ENCODE results near the gene FAM168A. TPM values are rescaled to one million over a fixed set of nuclear protein-coding genes. Genes with fewer than 3 reads are reported as not detected.

The FAM168A gene
- total RNA-seq, 2 donors from 2014 or later, result 15.2 to 17.2 TPM

DNA sequence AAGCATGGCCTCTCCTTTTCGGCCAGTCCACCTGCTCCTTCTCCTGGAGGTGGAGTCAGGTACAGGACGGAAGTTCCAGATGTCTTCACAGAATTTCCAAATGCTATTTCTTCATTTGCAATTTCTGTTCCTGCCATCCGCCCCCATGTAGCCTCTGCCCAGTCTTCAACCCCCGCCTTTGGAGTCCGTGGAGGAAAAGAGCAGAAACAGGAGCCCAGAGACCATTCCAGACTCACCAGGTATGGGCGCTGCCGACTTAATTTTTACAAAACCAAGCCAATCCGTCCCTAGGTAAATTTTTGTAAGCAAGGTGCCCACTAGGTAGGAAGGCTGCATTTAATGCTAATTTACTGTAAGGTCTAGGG is 192.8 kb downstream of the FAM168A start:
- H3K9me3 Mint-ChIP-seq, result no peaks in the 10 kb centered on the region
- H3K36me3 Mint-ChIP-seq, result peaks cover 6% of the 10 kb centered on the region
- DNase-seq (ENCODE audit: low spot score), result no peak
- no peak for ATAC-seq
- H3K27me3 Mint-ChIP-seq, result no peaks in the 10 kb centered on the region
- peaks cover 0 to 7% of the 10 kb centered on the region in 2 donors for H3K4me1 Mint-ChIP-seq (ENCODE audit: low read depth in 2 of 2)
- no peak overlapping the region for H3K4me3 Mint-ChIP-seq
- no peak overlapping the region for H3K27ac Mint-ChIP-seq

- Mint-ChIP-seq H3K27me3 (no peaks in the 10 kb centered on the region), H3K36me3 (peaks cover 6% of the 10 kb centered on the region), H3K4me1 (ENCODE audit: low read depth in 2 of 2) (peaks cover 0 to 7% of the 10 kb centered on the region in 2 donors), H3K27ac (no peak overlapping the region), H3K4me3 (no peak overlapping the region), H3K9me3 (no peaks in the 10 kb centered on the region)
- DNase-seq (ENCODE audit: low spot score), result no peak
- no peak for ATAC-seq
Measured at GRCh38 chr11:73404506-73405145, 193.3 kb downstream of the FAM168A start.

GRCh38 chr11:73404048-73404447 is 193.9 kb downstream of the FAM168A start:
- no peak overlapping the region for H3K27ac Mint-ChIP-seq
- H3K4me3 Mint-ChIP-seq, result no peak overlapping the region
- no peaks in the 10 kb centered on the region for H3K9me3 Mint-ChIP-seq
- H3K27me3 Mint-ChIP-seq, result no peaks in the 10 kb centered on the region
- peaks cover 4% of the 10 kb centered on the region for H3K36me3 Mint-ChIP-seq
- ATAC-seq, result no peak
- DNase-seq (ENCODE audit: low spot score), result no peak
- H3K4me1 Mint-ChIP-seq (ENCODE audit: low read depth in 2 of 2), result peaks cover 0 to 11% of the 10 kb centered on the region in 2 donors

- ATAC-seq (no peak), DNase-seq (ENCODE audit: low spot score) (no peak)
- no peaks in the 10 kb centered on the region for H3K9me3 Mint-ChIP-seq
- H3K27me3 Mint-ChIP-seq, result no peaks in the 10 kb centered on the region
- no peak overlapping the region for H3K4me3 Mint-ChIP-seq
- no peaks in the 10 kb centered on the region for H3K36me3 Mint-ChIP-seq
- H3K27ac Mint-ChIP-seq, result no peak overlapping the region
- H3K4me1 Mint-ChIP-seq (ENCODE audit: low read depth in 2 of 2), result peaks cover 0 to 8% of the 10 kb centered on the region in 2 donors
Measured at GRCh38 chr11:73403541-73403940, 194.4 kb downstream of the FAM168A start.

- DNase-seq (ENCODE audit: low spot score) (no peak), ATAC-seq (no peak)
- peaks cover 0 to 8% of the 10 kb centered on the region in 2 donors for H3K4me1 Mint-ChIP-seq (ENCODE audit: low read depth in 2 of 2)
- H3K4me3 Mint-ChIP-seq, result no peak overlapping the region
- H3K36me3 Mint-ChIP-seq, result no peaks in the 10 kb centered on the region
- no peak overlapping the region for H3K27ac Mint-ChIP-seq
- no peaks in the 10 kb centered on the region for H3K9me3 Mint-ChIP-seq
- H3K27me3 Mint-ChIP-seq, result no peaks in the 10 kb centered on the region
Measured at GRCh38 chr11:73402834-73403185, 195.1 kb downstream of the FAM168A start.

- Mint-ChIP-seq H3K4me3 (no peak overlapping the region), H3K36me3 (no peaks in the 10 kb centered on the region), H3K27me3 (no peaks in the 10 kb centered on the region), H3K27ac (no peak overlapping the region), H3K4me1 (ENCODE audit: low read depth in 2 of 2) (peaks cover 0 to 8% of the 10 kb centered on the region in 2 donors), H3K9me3 (no peaks in the 10 kb centered on the region)
- ATAC-seq (no peak), DNase-seq (ENCODE audit: low spot score) (no peak)
Measured at GRCh38 chr11:73401924-73402833, 195.7 kb downstream of the FAM168A start.

GRCh38 chr11:73401217-73401923 is 196.5 kb downstream of the FAM168A start:
- no peak overlapping the region for H3K27ac Mint-ChIP-seq
- H3K27me3 Mint-ChIP-seq, result no peaks in the 10 kb centered on the region
- H3K9me3 Mint-ChIP-seq, result no peaks in the 10 kb centered on the region
- ATAC-seq, result no peak
- H3K36me3 Mint-ChIP-seq, result no peaks in the 10 kb centered on the region
- DNase-seq (ENCODE audit: low spot score), result no peak
- H3K4me1 Mint-ChIP-seq (ENCODE audit: low read depth in 2 of 2), result peaks cover 0 to 10% of the 10 kb centered on the region in 2 donors
- no peak overlapping the region for H3K4me3 Mint-ChIP-seq

GRCh38 chr11:73400293-73400692 is 197.6 kb downstream of the FAM168A start:
- H3K27me3 Mint-ChIP-seq, result no peaks in the 10 kb centered on the region
- ATAC-seq, result no peak
- H3K4me3 Mint-ChIP-seq, result no peak overlapping the region
- no peak overlapping the region for H3K27ac Mint-ChIP-seq
- no peak for DNase-seq (ENCODE audit: low spot score)
- H3K4me1 Mint-ChIP-seq (ENCODE audit: low read depth in 2 of 2), result peaks cover 0 to 10% of the 10 kb centered on the region in 2 donors
- no peaks in the 10 kb centered on the region for H3K9me3 Mint-ChIP-seq
- no peaks in the 10 kb centered on the region for H3K36me3 Mint-ChIP-seq

DNA sequence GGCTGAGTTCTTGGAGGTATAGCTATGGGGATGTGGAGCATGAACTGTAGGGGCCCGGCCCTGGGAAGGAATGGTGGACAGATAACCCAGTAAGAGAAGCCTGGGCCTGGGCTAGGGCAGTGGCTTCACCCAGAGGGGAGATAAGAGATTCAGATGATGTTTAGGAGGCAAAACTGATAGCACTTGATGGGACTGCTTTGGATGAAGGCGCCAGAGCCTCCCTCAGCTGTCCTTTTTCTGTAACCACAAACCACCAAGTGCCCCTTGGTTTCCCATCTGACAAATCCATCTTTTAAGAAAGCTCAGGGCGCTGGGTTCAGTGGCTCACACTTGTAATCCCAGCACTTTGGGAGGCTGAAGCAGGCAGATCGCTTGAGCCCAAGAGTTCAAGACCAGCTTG is 198.3 kb downstream of the FAM168A start:
- Mint-ChIP-seq H3K36me3 (no peaks in the 10 kb centered on the region), H3K9me3 (no peaks in the 10 kb centered on the region), H3K4me3 (no peak overlapping the region), H3K4me1 (ENCODE audit: low read depth in 2 of 2) (peaks cover 0 to 10% of the 10 kb centered on the region in 2 donors), H3K27ac (no peak overlapping the region), H3K27me3 (no peaks in the 10 kb centered on the region)
- DNase-seq (ENCODE audit: low spot score), result no peak
- no peak for ATAC-seq

DNA sequence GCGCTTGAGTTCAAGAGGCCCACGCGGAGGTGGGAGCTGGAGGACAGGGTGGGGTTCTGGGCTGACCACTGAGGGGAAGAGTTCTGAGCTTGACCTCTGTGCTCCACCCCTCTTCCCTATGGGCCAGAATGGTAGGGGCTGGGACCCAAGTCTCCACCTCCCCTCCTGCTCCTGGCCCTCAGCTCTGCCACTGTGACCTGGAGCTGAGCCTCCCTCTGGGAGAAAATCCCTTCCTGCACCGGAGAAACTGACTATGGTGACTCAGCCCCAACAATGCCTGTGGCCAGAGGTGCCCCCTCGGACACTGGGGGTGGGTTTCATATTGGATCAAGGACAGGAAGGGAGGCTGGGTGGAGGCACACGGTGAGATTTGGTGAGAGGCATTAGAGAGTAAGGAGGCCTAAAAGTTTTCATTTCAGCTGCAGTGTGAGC is 198.7 kb downstream of the FAM168A start:
- no peak overlapping the region for H3K27ac Mint-ChIP-seq
- H3K4me1 Mint-ChIP-seq (ENCODE audit: low read depth in 2 of 2), result peaks cover 0 to 10% of the 10 kb centered on the region in 2 donors
- H3K9me3 Mint-ChIP-seq, result no peaks in the 10 kb centered on the region
- H3K36me3 Mint-ChIP-seq, result no peaks in the 10 kb centered on the region
- ATAC-seq (no peak), DNase-seq (ENCODE audit: low spot score) (no peak)
- H3K4me3 Mint-ChIP-seq, result no peak overlapping the region
- H3K27me3 Mint-ChIP-seq, result no peaks in the 10 kb centered on the region

- Mint-ChIP-seq H3K36me3 (no peaks in the 10 kb centered on the region), H3K27ac (no peak overlapping the region), H3K4me1 (ENCODE audit: low read depth in 2 of 2) (peaks cover 0 to 10% of the 10 kb centered on the region in 2 donors), H3K4me3 (no peak overlapping the region), H3K27me3 (no peaks in the 10 kb centered on the region), H3K9me3 (no peaks in the 10 kb centered on the region)
- DNase-seq (ENCODE audit: low spot score) (no peak), ATAC-seq (no peak)
Measured at GRCh38 chr11:73398721-73399120, 199.2 kb downstream of the FAM168A start.

DNA sequence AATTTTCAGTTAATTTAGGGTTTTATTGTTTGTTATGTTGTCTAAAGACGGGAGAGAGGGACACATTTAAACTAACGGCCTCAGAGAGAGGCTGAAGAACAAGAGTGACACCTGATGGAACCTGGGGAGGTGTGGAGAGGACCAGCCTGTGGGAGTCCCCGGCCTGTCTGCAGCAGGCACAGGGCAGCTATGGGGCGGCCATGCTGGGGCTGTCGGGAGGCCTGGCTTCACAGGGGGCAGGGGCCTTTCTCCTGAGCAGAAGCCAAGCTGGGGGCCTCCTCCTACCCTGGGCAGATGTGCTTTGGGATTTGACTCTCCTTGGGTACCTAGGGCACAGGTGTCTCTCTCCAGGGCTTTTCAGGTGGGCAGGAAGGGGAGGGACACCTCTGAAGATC is 199.8 kb downstream of the FAM168A start:
- H3K4me3 Mint-ChIP-seq, result no peak overlapping the region
- no peak for ATAC-seq
- peaks cover 0 to 10% of the 10 kb centered on the region in 2 donors for H3K4me1 Mint-ChIP-seq (ENCODE audit: low read depth in 2 of 2)
- no peaks in the 10 kb centered on the region for H3K36me3 Mint-ChIP-seq
- no peaks in the 10 kb centered on the region for H3K9me3 Mint-ChIP-seq
- DNase-seq (ENCODE audit: low spot score), result no peak
- no peaks in the 10 kb centered on the region for H3K27me3 Mint-ChIP-seq
- peak overlapping the region in 1 of 2 donors; percentile 9 for H3K27ac Mint-ChIP-seq

- Mint-ChIP-seq H3K27ac (peak overlapping the region in 1 of 2 donors; percentile 9), H3K4me1 (ENCODE audit: low read depth in 2 of 2) (peaks cover 0 to 10% of the 10 kb centered on the region in 2 donors), H3K9me3 (no peaks in the 10 kb centered on the region), H3K27me3 (no peaks in the 10 kb centered on the region), H3K36me3 (no peaks in the 10 kb centered on the region), H3K4me3 (no peak overlapping the region)
- no peak for DNase-seq (ENCODE audit: low spot score)
- ATAC-seq, result no peak
Measured at GRCh38 chr11:73397468-73398131, 200.3 kb downstream of the FAM168A start.

Data from natural killer cell treated with Interleukin-12 subunit alpha and Interleukin-12 subunit beta and Interleukin-15 and Interleukin-18, amount 100 ng/mL, for 72 hours (primary cell).